Vagina (tissue), 2 donors: Measurements from ENCODE around the gene CACNA1H. TPM values are rescaled to one million over a fixed set of nuclear protein-coding genes. Genes with fewer than 3 reads are reported as not detected.
"Not testable (repeated sequence)": the region's sequence is repeated elsewhere in the genome, so short reads cannot be mapped to it uniquely, and the experiment has no call there.

Experiments used
- DNase-seq, 2 donors: peaks; one replicate each; pipeline ENCODE4 v3.0.0-alpha.2; 2017; ENCODE audit errors: extremely low spot score in 2 of 2
- H3K27ac ChIP-seq: fragments of 200-600 bp; sonication (generic); one replicate; pipeline ENCODE4 v1.5.1; 2019
- H3K27me3 ChIP-seq: fragments of 200-600 bp; sonication (generic); one replicate; pipeline ENCODE4 v1.5.1; 2019
- H3K36me3 ChIP-seq, 2 donors: fragments of 200-600 bp; sonication (generic); one replicate each; pipeline ENCODE4 v1.5.1; 2017 to 2019
- H3K4me1 ChIP-seq: fragments of 200-600 bp; sonication (generic); one replicate; pipeline ENCODE4 v1.5.1; 2019
- H3K4me3 ChIP-seq, 2 donors: fragments of 200-600 bp; sonication (generic); 1 replicate in 1 of 2; 2 replicates in 1 of 2; pipeline ENCODE4 v1.5.1; 2016 to 2019
- H3K9me3 ChIP-seq: fragments of 200-600 bp; sonication (generic); one replicate; pipeline ENCODE4 v1.5.1; 2019
- POLR2A ChIP-seq, 2 donors: fragments of 450-650 bp; IDR thresholded peaks; one replicate each; pipeline ENCODE4 v1.6.1; 2017; ENCODE audit warnings: antibody characterized with exemption in 2 of 2, mild to moderate bottlenecking in 2 of 2, moderate library complexity in 2 of 2
- POLR2AphosphoS5 ChIP-seq, 2 donors: sonication (generic); formaldehyde crosslinking; IDR thresholded peaks; one replicate each; pipeline ENCODE4 v1.9.0; 2017; ENCODE audit warnings: antibody characterized with exemption in 2 of 2, mild to moderate bottlenecking in 2 of 2, low read depth in 1 of 2; ENCODE audit not compliant: insufficient read depth in 1 of 2
- intact Hi-C: fragments of 100-400 bp; cut with DNase I; formaldehyde crosslinking; loops from one replicate; pipeline ENCODE4 v1.15.1; 2023
- total RNA-seq: library from RNA; depleted of rRNA; stranded (reverse); fragments of >200 nt; gene quantifications from one replicate; pipeline ENCODE4 v1.2.3, GENCODE V29; 2016
- TF ChIP-seq, protein P1 (sequence below), 3 experiments: fragments of 450-650 bp in 2 of 3; fragments of 200-600 bp in 1 of 3; sonication (generic) in 1 of 3; IDR thresholded peaks; one replicate each; pipeline ENCODE4 v1.5.1; 2017 to 2019; ENCODE audit warnings: antibody characterized with exemption in 3 of 3, mild to moderate bottlenecking in 2 of 3, moderate library complexity in 2 of 3

The CACNA1H gene
- total RNA-seq, 1 donor from 2014 or later = 10.8 TPM

DNA sequence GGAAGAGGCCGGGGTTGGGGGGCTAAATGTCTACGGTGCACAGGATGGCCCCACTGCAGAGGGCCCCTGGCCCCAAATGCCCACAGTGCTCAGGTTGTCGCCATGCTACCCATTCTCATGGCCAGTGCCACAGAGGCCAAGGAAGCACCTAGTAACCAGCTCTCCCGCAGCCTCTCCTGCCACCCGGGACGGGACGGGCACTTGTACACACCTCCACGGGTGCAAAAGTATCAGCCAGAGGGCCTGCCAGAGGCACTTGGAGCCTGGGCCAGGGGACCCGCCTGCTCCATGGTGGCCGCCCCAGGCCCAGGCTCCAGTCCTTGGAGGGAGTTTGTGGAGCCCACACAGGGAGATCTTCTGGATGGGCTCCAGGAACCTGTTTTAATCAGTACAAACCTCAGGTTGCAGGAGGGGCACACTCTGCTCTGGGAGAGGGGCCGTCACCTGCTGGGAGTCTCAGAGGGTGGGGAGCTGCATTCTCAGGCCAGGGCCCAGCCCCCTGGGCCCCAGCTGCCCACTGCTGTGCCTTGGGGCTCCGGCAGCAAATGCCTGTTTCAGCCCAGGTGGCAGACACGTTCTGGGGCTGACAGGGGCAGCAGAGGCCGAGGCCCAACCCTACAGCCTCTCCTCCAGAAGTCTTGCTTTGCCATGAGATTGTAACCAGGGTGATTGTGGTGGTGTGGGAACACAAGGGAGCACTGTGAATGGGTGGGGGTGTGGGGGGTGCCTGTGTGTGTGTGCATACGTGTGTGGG is 110.9 kb downstream of the CACNA1H start:
- no peak overlapping the region for H3K27ac ChIP-seq
- no peaks in the 10 kb centered on the region for H3K9me3 ChIP-seq
- no peak overlapping the region for H3K4me3 ChIP-seq
- intact Hi-C loops = no loop called here
- peaks cover 7% of the 10 kb centered on the region for H3K4me1 ChIP-seq
- H3K36me3 ChIP-seq = no peaks in the 10 kb centered on the region
- DNase-seq = no peak
- TF ChIP-seq, protein P1, sequence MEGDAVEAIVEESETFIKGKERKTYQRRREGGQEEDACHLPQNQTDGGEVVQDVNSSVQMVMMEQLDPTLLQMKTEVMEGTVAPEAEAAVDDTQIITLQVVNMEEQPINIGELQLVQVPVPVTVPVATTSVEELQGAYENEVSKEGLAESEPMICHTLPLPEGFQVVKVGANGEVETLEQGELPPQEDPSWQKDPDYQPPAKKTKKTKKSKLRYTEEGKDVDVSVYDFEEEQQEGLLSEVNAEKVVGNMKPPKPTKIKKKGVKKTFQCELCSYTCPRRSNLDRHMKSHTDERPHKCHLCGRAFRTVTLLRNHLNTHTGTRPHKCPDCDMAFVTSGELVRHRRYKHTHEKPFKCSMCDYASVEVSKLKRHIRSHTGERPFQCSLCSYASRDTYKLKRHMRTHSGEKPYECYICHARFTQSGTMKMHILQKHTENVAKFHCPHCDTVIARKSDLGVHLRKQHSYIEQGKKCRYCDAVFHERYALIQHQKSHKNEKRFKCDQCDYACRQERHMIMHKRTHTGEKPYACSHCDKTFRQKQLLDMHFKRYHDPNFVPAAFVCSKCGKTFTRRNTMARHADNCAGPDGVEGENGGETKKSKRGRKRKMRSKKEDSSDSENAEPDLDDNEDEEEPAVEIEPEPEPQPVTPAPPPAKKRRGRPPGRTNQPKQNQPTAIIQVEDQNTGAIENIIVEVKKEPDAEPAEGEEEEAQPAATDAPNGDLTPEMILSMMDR (IDR thresholded peaks at IDR 0.05) = no peak
- TF ChIP-seq POLR2AphosphoS5 (IDR thresholded peaks at IDR 0.05; ENCODE audit: insufficient read depth in 1 of 2, low read depth in 1 of 2) (no peak), POLR2A (IDR thresholded peaks at IDR 0.05) (no peak)
- H3K27me3 ChIP-seq = peaks cover 7% of the 10 kb centered on the region

DNA sequence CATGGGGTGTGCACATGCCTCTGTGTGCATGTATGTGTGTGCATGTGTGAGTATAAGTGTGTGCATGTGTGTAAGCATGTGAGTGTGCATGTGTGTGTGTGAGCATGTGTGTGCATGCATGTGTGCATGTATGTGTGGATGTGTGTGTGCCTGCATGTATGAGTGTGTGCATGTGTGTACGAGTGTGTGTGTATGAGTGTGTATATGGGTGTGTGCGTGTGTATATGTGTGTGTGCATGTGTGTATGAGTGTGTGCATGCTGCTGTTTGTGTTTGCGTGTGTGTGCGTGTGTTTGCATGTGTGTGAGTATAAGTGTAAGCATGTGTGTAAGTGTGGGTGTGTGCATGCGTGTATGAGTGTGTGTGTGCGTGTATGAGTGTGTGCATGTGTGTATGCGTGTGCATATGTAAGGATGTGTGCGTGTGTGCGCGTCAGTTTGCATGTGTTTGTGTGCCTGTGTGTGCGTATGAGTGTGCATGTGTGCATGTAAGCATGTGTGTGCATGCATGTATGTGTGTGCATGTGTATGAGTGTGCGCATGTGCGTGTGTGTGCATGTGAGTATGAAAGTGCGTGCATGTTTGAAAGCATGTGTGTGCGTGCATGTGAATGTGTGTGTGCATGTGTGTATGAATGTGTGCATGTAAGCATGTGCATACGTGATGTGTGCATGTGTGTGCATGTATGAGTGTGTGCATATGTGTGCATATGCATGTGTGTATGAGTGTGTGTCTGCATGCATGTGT is 111.6 kb downstream of the CACNA1H start:
- TF ChIP-seq, protein P1 (IDR thresholded peaks at IDR 0.05) = no peak
- TF ChIP-seq POLR2A (IDR thresholded peaks at IDR 0.05) (no peak), POLR2AphosphoS5 (IDR thresholded peaks at IDR 0.05; ENCODE audit: insufficient read depth in 1 of 2, low read depth in 1 of 2) (no peak)
- H3K9me3 ChIP-seq = no peaks in the 10 kb centered on the region
- no peaks in the 10 kb centered on the region for H3K36me3 ChIP-seq
- DNase-seq = no peak
- no peaks in the 10 kb centered on the region for H3K4me1 ChIP-seq
- intact Hi-C loops = no loop called here
- H3K4me3 ChIP-seq = no peak overlapping the region
- no peak overlapping the region for H3K27ac ChIP-seq
- no peaks in the 10 kb centered on the region for H3K27me3 ChIP-seq

DNA sequence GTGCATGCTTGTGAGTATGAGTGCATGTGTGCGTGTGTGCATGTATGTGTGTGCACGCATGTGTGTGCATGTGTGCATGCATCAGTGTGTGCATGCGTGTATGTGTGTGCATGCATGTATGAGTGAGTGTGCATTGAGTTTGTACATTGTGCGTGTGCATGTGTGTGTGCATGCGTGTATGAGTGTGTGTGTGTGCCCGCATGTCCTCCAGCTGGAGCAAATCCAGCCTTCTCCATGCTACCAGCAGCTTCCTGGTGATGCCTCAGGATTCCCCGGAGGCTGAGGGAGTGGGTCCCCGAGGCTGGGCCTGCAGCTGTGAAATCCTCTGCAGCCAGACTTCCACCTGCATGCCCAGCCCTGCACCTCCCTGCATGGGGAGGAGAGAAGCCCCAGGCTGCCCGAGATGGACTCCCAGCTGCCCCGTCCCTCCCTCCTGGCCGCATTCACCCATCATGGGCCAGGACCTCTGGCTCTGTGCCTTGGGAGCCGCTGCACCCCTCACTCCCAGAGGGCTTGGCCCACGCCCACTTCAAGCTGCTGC is 112.3 kb downstream of the CACNA1H start:
- Histone ChIP-seq H3K27ac (no peak overlapping the region), H3K36me3 (no peaks in the 10 kb centered on the region), H3K9me3 (no peaks in the 10 kb centered on the region), H3K27me3 (no peaks in the 10 kb centered on the region), H3K4me1 (no peaks in the 10 kb centered on the region), H3K4me3 (no peak overlapping the region)
- DNase-seq = no peak
- intact Hi-C loops = no loop called here
- TF ChIP-seq, protein P1 (IDR thresholded peaks at IDR 0.05) = no peak
- TF ChIP-seq POLR2AphosphoS5 (IDR thresholded peaks at IDR 0.05; ENCODE audit: insufficient read depth in 1 of 2, low read depth in 1 of 2) (no peak), POLR2A (IDR thresholded peaks at IDR 0.05) (no peak)

DNA sequence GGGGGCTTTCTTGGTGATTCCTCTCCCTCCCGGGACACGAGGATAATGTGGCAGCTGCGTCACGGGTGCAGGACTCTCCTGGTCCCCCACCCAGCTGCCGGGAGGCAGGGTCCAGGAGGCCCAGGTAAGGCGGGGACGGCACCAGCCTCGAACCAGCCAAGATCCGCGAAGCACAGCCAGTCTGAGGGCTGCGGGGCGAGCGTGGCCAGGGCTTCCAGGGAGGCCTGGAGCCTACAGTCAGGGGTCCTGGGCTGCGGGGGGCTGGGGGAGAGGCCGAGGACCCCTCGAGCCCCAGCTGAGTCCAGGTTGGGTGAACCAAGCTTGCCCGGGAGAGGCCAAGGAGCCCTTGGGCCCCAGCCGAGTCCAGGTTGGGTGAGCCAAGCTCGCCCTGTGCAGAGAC is 112.9 kb downstream of the CACNA1H start:
- no peak for DNase-seq
- Histone ChIP-seq H3K27me3 (no peaks in the 10 kb centered on the region), H3K9me3 (no peaks in the 10 kb centered on the region), H3K4me3 (no peak overlapping the region), H3K36me3 (no peaks in the 10 kb centered on the region), H3K4me1 (no peaks in the 10 kb centered on the region), H3K27ac (no peak overlapping the region)
- intact Hi-C loops = no loop called here
- TF ChIP-seq, protein P1 (IDR thresholded peaks at IDR 0.05) = no peak
- TF ChIP-seq POLR2AphosphoS5 (IDR thresholded peaks at IDR 0.05; ENCODE audit: insufficient read depth in 1 of 2, low read depth in 1 of 2) = no peak

GRCh38 chr16:1269418-1269817 is 116.5 kb downstream of the CACNA1H start:
- H3K27me3 ChIP-seq, intact Hi-C loops: not testable (repeated sequence)

More at GRCh38 chr16:1269418-1269817, 116.5 kb downstream of the CACNA1H start:
- H3K27ac ChIP-seq, H3K4me1 ChIP-seq, H3K36me3 ChIP-seq, H3K4me3 ChIP-seq, H3K9me3 ChIP-seq, DNase-seq: not testable (repeated sequence)
